NCI-H460 (cell line): Measurements from ENCODE around the gene KCND2. TPM values are rescaled to one million over a fixed set of nuclear protein-coding genes. Genes with fewer than 3 reads are reported as not detected.
A peak's percentile ranks its signal among the peaks of the same experiment; 100 is the strongest.

Experiments used
- DNase-seq: peaks from one replicate; pipeline ENCODE4 v3.0.0-alpha.2; 2016; ENCODE audit warnings: low read depth; ENCODE audit errors: extremely low read depth
- total RNA-seq: library from RNA; depleted of rRNA; stranded (reverse); fragments of >200 nt; shearing (Covaris generic); gene quantifications from 2 replicates; pipeline ENCODE4 v1.2.3, GENCODE V29; 2014

Gene KCND2
- total RNA-seq, 1 experiment from 2014 or later: not detected

DNA sequence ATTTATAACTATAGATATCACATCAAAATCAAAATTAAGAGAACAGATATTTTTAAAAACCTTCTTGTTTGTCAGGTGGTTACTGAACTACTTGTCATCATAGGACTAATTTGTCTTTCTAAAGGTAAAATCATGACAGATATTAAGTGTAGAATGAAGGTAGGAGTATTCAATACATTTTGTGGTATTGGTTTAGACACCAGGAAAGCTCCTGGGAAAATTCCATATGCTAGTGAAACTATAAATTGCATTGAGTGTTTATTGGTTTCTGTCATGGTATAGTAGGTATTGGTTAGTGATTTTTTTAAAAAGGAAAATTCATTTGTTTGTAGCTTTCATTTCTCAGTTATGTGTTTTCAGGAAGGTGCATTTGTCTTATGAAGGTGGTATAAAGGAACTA lies 132.7 kb downstream of the KCND2 start:
- no peak for DNase-seq

DNA sequence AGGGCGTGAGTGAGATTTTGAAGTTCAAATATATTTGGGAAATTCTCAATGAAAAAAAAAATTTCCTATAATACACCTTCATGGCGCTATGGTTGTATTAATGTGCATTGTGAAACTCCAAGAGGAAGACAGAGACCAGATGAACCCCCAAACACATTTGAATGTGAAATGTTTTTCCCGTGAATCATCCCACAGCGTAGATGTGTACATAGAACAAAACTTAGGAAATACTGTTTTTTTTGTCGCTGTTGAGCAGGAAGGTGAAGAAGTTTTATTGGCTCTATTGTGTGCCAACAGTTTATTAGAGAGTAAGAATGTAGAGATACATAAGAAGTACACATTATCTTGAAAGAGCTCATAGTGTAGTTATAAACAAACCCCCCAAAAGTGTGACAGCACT lies 134.0 kb downstream of the KCND2 start:
- peak; percentile 34 for DNase-seq

DNA sequence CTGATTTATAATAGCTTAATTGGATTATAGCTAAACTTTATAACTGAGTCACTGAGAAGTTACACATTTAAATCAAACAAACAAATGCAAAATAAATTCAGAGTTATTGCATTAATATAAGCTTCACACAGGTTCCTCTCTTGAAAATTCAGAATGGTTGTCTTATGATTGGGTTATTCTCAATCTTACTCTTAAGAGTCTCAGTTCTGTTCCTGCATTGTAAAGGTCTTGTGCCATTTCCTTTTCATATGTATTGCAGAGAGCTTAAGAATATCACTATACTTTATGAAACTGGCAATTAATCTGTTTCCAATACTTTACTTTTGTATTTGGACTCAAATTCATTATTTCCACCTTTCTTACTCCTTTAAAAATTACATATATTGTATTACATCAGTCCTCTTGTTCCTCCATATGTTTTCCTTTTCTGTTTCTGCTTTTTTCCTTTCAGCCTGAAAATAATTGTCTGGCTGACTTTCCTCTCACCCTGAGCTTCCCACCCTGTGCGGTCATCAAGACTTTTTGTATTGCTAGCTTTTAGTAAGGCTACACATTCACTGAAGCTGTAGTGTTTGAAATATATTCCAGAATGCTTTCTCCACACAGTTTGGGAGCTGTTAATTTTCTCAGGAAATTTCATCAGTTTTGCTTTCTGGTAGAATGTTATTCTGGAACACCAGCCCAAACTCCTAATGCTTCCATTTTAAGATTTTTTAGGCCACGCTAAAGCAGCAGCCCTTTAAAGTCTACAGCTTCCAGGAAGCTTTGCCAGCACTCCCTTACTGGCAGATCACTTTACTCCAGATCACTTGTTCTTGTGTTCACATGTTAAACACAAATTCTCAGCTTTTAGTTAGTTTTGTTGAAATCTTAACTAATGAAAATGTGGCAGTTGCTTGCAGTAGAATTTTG lies 139.4 kb downstream of the KCND2 start:
- no peak for DNase-seq

DNA sequence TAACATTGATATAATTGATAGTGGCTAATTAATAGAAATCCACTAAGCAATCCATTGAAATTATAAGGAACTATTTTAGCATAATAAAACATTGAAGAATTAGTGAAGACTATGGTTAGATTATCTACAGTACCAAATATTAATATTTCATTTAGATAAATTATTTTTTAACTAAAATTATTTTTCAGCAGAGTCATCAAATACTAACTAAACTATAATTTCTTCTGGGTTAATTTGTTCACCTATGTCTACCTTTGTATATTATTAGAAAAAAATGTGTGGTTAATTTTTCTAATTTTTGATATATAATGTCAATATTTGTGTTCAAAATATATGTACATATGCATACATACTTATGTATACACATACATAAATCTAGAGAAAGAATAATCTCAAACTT lies 140.2 kb downstream of the KCND2 start:
- DNase-seq: no peak

DNA sequence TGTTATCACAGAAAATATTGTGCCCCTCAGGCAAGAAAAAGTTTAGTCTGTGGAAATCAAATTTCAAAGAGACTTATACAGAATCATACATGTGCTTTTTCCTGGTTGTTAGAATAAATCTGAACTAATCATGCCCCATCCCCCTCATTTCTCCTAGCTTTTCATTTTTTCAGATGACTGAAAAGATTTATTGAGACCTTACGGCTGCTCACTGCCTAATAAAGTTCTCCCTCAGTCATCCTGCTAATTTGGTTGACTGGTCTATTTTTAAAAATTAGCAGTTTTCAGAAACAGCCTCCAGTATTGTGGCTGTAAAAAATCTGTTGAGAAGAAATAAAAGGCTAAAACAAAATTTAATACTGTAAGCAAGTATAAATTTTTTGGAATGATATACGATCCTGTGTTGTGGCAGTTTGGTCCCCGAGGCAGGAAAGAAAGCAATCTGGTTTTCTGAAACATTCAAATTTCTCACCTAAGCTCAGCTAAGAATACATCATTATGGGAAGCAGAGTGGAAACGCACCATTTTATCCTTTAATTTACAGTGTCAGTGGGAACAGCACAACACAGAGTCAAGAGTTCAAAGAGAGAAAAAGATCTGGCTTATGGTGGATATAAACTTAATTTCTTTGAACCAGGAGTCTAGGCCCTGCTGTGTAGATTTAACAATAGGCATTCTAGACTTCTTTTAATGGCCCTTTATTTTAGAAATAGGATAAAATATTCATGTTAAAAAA lies 144.4 kb downstream of the KCND2 start:
- no peak for DNase-seq

DNA sequence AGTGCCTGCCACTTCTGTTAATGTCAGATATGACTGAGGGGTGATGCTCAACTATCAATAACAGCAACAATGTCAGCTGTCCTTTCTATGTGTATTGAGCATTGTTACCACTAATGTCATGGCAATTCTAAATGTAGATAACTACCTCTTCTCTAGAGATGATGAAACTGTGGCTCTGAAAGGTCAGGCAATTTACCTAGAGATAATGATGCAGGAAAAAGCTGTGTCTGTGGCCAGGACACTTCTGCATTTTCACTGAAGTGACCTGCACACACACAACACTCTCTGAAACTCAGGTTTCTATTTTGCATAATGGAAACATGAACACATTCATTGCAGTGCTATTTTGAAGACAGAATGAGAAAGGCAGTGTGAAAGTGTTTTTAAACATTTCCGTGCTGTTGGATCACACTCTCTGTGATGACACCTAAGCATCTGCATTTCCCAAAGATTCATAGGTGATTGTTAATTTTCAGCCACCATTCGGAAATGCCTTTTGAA lies 148.2 kb downstream of the KCND2 start:
- no peak for DNase-seq

DNA sequence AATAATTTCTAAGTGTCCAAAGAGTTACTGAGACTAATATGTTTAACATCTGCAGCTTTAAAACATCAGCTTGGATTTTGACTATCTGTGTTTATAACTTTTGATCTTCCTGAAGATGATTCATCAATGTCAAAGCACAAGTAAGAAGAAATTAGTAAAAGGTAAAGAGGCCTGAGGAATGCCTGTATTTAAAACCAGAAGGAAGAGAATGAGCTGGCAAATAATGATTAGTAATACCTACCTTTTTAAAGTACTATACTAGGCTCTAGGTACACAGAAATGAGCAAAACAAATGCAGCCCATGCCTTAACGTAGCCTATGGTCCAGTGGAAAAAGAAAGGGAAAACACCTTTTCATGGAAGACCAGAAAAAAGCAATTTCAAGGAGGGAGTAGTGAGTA lies 158.0 kb downstream of the KCND2 start:
- DNase-seq: no peak

DNA sequence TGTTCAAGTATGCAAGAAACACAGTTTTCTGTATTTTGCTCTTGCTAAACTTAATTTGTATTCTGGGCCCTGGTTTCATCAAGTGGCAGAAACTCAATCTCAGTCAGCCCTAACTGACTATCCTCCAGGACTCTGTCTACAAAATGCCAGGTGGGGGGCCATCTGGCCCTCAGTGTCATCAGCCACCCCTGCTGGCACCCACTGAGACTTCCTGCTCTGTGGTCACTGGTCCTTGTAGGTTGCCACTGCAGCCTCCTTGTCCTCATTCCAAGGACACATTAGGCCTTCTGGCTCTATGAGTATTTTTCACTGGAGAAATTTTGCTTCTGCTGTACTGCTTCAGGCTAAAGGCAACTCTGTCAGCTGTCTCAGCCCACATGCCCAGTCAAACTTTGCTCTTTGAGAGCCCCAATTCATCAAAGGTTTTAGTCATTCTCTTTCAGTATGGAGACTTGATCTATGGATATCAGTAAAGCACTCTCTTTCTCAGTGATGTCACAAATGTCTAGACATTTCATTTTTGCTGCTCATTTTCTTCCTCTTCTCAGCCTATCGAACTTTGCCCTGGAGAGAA lies 163.6 kb downstream of the KCND2 start:
- no peak for DNase-seq

DNA sequence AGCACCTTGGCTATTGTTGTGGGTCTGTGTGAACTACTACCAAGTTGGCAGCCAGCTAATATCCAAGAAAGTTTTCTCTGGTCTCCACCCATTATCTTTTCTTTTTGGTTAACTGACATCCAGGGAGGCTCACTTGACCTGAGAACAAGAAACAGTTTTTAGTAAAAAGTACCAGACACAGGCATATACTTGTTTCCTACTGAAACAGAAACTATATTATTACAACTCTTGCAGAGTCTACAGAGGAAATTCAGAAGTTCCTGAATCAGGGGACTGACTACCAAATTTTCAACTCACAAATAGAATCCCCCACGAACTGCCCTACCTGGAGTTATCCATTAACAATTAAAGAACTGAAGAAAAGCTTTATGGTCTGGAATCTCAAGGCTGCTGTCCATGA lies 168.9 kb downstream of the KCND2 start:
- DNase-seq: no peak

DNA sequence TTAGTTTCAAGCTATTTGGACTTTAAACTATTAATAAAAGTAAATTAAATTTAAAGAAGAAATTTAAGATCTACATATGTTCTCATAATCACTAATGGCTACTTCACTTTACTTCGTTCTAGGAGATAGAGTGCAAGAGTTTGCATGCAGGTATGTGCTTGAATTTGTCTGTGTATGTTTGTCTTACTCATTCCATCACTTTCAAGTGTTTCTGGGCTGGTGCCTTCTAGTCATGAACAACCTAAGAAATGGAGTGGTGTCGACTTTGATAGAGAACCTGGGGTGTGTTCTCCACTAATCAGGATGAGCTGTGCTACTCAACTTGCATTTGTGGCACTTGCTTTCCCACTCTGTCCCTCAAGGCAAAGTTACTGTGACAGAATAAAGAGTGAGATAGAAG lies 169.9 kb downstream of the KCND2 start:
- DNase-seq: no peak

DNA sequence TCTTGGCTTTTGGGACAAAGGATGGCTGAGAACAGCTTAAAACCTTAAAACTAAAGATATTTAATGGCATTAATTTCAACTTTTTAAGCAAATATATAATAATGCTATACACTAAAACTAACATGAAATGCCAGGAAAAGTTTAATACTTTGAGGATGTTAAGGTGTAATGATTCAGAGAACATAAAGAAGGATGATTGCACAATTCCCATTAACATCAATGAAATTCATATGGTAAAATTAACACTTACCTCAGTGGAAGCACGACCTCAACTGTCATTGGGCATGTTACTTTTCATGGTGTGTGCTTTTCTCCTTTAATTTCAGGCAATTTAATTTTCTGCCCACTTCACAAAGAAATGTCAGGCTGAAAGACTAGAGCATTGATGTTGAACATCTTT lies 171.7 kb downstream of the KCND2 start:
- no peak for DNase-seq

DNA sequence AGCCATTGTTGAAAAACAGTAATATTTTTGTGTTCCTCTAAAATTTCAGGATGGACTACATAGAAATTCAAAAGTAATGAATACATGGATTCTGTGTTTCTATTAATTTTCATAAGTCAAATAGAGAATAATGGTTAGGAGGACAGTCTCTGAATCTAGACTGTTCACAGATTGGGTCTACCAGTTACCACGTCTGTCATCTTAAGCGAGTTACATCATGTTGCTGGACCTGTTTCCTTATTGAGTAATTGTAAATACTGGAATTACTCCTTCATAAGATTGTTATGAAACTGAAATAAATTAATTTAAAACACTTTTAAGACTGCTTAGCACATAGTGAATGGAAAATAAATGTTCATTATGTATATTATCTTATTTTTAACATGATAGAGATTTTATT lies 172.3 kb downstream of the KCND2 start:
- DNase-seq: no peak

DNA sequence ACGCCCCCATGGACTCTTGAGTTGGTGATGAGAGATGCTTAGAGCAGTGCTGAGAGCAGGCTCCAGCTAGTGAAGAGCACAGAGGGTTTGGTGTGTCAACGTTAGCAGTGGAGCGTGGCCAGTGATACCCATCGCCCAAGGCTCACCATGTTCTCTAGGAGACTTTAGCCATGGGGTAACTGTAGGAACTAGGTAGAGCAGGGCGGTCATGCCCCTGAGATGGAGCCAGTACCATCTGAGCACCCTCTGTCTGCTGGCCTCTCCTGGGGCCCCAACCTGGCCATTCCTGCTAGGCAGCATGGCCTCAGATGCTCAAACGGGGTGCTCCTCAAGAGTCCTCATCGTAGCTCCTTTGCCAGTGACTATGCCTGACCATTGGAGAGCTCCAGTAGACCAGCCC lies 179.7 kb downstream of the KCND2 start:
- DNase-seq: no peak

DNA sequence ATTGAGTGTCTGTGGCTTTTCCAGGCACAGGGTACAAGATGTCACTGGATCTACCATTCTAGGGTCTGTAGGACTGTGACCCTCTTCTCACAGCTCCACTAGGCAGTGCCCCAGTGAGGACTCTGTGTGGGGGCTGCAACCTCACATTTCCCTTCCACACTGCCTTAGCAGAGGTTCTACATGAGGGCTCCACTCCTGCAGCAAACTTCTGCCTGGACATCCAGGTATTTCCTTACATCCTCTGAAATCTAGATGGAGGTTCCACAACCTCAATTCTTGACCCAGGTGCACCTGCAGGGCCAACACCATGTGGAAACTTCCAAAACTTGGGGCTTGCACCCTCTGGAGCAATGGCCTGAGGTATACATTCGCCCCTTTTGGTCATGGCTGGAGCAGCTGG lies 183.7 kb downstream of the KCND2 start:
- no peak for DNase-seq

DNA sequence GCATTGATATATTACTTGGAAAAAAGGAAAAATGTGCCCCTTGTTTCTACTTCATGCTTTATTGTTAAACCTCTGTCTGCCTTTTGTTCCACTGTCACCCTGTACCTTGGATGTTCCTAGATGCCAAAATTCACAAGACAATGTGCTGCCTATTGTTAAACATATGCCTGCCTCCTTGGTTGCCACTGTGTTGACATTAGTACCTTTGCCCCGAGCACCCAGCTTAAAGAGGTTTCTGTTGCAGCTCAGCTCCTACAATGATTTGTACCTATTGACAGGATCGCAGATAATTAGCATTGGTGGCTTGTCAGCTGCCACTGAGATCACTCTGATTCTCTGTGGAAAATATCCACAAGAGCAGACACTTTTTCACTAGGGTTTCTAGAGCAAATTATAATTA lies 188.0 kb downstream of the KCND2 start:
- DNase-seq: no peak

DNA sequence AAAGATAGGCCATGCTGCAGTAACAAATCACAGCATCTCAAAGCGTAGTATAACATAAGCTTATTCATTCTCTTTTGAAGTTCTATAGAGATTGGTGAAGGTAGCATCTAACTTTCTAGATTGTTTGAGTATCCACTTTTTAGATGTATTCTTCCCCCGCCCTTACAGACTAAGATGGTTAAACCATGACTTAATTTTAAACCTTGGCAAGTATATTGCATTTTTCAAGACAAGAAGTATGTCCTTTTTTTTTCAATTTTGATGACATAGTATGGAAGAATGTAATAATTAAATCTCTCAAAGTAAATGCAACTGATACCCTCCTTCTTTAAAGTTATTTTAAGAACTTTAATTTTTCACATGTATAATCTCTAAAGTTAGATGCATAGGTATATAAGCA lies 190.0 kb downstream of the KCND2 start:
- DNase-seq: no peak

DNA sequence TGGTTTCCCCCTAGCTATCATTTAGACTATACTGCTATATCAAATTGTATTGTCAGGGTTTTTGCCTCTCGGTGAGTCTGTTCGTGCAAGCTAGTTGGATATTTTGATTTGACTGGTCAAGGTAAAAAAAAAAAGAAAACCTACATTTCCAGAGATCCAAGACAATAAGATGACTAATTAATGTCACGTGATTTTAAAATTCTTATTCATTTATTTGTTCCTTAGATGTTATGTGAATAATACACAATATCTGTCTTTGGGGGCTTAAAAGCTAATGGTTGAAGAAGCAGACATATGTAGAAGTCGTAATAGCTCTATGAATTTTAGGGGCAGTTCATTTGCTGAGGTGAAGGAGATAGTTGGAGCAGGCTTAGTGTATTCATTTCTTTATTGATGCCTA lies 191.1 kb downstream of the KCND2 start:
- DNase-seq: no peak

DNA sequence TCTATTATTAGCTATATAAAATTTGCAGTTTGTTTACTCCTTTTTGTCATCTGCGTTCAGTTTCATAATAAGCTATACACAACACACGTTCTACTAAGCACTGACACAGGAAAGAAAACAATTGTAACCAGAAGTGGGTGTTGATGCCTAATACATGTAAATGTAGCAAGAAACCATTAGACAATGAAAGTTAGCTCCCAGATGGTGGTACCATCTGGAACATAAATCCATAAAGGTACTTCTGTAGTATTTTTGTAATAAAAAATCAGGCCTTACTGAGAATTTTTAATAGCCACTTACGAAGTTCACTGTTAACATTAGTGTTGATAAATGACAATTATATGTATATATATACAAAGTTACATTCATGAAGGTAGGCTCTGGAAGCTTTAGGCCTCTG lies 194.7 kb downstream of the KCND2 start:
- DNase-seq: no peak

DNA sequence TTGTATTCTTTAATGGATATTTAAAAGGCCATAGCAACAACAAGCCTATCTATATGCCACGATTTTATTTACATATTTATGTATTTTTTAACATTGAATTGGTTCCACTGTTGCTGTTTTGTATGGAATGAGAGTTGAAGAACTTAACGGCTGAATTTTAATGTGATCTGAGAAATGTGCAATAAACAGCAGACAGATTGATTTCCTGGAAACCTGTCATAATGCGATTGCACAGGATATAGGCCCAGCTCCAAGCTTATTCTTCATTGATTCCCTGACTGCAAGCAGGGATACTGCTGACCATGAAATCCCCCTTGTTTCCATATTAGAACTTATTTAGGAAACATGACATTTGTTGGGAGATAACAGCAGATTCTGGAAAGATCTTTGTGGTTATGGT lies 195.6 kb downstream of the KCND2 start:
- no peak for DNase-seq

DNA sequence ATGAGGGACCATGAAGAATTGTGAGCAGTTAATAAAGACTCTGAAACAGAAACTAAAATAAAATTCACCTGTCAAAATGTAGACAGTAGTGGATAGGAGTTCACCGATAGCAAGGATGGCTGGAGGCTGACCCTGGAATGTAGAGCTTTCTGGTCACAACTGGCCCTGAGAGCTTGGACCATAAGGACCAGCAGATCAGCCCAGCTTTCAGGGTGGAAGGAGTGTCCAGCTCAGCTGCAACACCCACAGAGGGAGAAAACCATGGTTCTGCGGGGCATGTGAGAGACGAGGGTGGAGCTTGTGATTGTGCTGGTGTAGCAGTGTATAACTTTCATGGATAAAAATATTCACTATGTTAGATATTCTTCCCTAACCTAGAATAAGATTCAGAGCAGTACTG lies 199.9 kb downstream of the KCND2 start:
- DNase-seq: no peak

DNA sequence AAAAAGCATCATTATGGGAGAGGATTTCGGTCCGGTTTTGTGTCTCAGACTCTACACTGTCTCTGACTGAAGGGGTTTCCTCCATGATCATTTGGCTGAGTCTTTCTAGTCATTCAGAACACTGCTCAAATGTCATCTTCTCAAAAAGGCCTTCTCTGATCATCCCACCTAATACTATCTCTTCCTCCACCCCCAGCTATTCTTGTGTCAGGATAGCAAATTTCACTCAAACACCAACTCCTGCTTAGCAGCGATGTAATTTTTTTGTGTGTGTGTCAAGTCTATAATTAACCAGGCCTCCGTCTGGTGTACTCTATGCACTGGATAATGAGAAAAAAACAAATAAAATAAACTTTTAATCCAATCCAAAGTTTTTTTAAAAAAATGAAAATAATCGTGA lies 200.4 kb downstream of the KCND2 start:
- DNase-seq: no peak

DNA sequence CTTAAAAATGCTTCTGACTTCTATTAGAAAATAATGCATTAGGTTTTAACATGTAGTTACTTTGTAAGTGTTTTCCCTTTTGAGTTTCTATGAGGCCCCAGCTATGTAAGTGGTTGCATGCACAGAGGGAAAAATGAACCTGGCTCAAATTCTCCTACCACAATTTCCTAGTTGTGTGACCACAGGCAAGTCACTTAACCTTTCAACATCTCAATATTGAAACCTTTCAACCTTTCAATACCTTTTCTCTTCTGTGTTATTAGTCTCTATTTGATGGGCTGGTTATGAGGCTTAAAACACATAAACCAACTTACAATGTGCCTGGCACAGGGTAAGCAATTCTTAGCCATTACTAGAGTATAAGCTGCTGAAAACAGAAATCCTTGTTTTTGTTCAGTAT lies 203.0 kb downstream of the KCND2 start:
- DNase-seq: no peak
